GM23248 (cell line): ENCODE results near the gene CTIF. TPM values are rescaled to one million over a fixed set of nuclear protein-coding genes. Genes with fewer than 3 reads are reported as not detected.

Experiments used
- DNase-seq: peaks from one replicate; pipeline ENCODE4 v3.0.0-alpha.2; 2015
- H2AFZ ChIP-seq: fragments of 200-600 bp; sonication (generic); 2 replicates; pipeline ENCODE4 v1.6.1; 2016; ENCODE audit warnings: antibody characterized with exemption
- H3F3A ChIP-seq: fragments of 200-600 bp; sonication (generic); 2 replicates; pipeline ENCODE4 v1.6.1; 2016; ENCODE audit warnings: mild to moderate bottlenecking, antibody characterized with exemption, mixed run types; ENCODE audit not compliant: insufficient read depth
- H3K27ac ChIP-seq: fragments of 200-600 bp; sonication (generic); 2 replicates; pipeline ENCODE4 v1.5.1; 2016; ENCODE audit warnings: mild to moderate bottlenecking
- H3K27me3 ChIP-seq: fragments of 200-600 bp; sonication (generic); replicated peaks from 2 replicates; pipeline ENCODE4 v1.6.1; 2016; ENCODE audit warnings: mild to moderate bottlenecking; ENCODE audit not compliant: insufficient read depth
- H3K36me3 ChIP-seq: fragments of 200-600 bp; sonication (generic); 2 replicates; pipeline ENCODE4 v1.6.1; 2016; ENCODE audit warnings: low read depth, mild to moderate bottlenecking
- H3K4me1 ChIP-seq: fragments of 200-600 bp; sonication (generic); 2 replicates; pipeline ENCODE4 v1.6.1; 2016; ENCODE audit warnings: mild to moderate bottlenecking; ENCODE audit not compliant: insufficient read depth
- H3K4me2 ChIP-seq: fragments of 200-600 bp; sonication (generic); one replicate; pipeline ENCODE4 v1.6.1; 2016; ENCODE audit warnings: mild to moderate bottlenecking; ENCODE audit not compliant: unreplicated experiment
- H3K4me3 ChIP-seq: fragments of 200-600 bp; sonication (generic); 2 replicates; pipeline ENCODE4 v1.5.1; 2016; ENCODE audit warnings: mild to moderate bottlenecking
- H3K79me2 ChIP-seq: fragments of 200-600 bp; sonication (generic); 2 replicates; pipeline ENCODE4 v1.6.1; 2016; ENCODE audit warnings: mild to moderate bottlenecking; ENCODE audit not compliant: insufficient read depth
- H3K9ac ChIP-seq: fragments of 200-600 bp; sonication (generic); 2 replicates; pipeline ENCODE4 v1.6.1; 2016; ENCODE audit warnings: mild to moderate bottlenecking
- H3K9me2 ChIP-seq: fragments of 200-600 bp; sonication (generic); 2 replicates; pipeline ENCODE4 v1.6.1; 2016; ENCODE audit warnings: mixed run types, mild to moderate bottlenecking, moderate library complexity; ENCODE audit not compliant: insufficient read depth
- H3K9me3 ChIP-seq: fragments of 200-600 bp; sonication (generic); one replicate; pipeline ENCODE4 v1.6.1; 2017; ENCODE audit warnings: low read depth
- H4K20me1 ChIP-seq: fragments of 200-600 bp; sonication (generic); 2 replicates; pipeline ENCODE4 v1.6.0; 2016; ENCODE audit not compliant: insufficient read depth
- EZH2 ChIP-seq: fragments of 200-600 bp; sonication (generic); IDR thresholded peaks from 2 replicates; pipeline ENCODE4 v1.6.1; 2018; ENCODE audit warnings: antibody characterized with exemption, mild to moderate bottlenecking; ENCODE audit not compliant: insufficient read depth, poor library complexity, severe bottlenecking
- EZH2phosphoT487 ChIP-seq: fragments of 200-600 bp; sonication (generic); IDR thresholded peaks from 2 replicates; pipeline ENCODE4 v1.6.1; 2018; ENCODE audit warnings: antibody characterized with exemption, moderate library complexity, mild to moderate bottlenecking, low read depth; ENCODE audit not compliant: insufficient read depth
- WGBS, 2 experiments: methylation state at CpG; one replicate each; pipeline ENCODE4 v1.1.6; 2015 to 2017; ENCODE audit warnings: low lambda C conversion rate in 2 of 2, low coverage in 1 of 2; ENCODE audit errors: missing lambda C conversion rate in 2 of 2; 5-methylcytosine and 5-hydroxymethylcytosine counted together
- in situ Hi-C: fragments of 300-500 bp; cut with MboI; formaldehyde crosslinking; loops from 2 replicates; pipeline ENCODE4 v1.15.0; 2020
- polyA plus RNA-seq: library from polyadenylated mRNA; unstranded; fragments of >200 nt; fragmentation: Nextera tagmentation; extraction: Ambion mirVana; gene quantifications from 2 replicates; pipeline ENCODE4 v1.2.1, GENCODE V29; 2016
- total RNA-seq: library from RNA; depleted of rRNA; stranded (reverse); fragments of >200 nt; shearing (Covaris generic); gene quantifications from 2 replicates; pipeline ENCODE4 v1.2.3, GENCODE V29; 2014

CTIF gene
- total and polyA plus RNA-seq, 2 experiments from 2014 or later: 21.5 to 46.8 TPM

- H4K20me1 ChIP-seq: no peaks in the 10 kb centered on the region
- TF ChIP-seq EZH2phosphoT487 (no peak), EZH2 (no peak)
- H3K4me3 ChIP-seq: no peak overlapping the region
- in situ Hi-C loops: no loop called here
- peaks cover 7% of the 10 kb centered on the region; the same call in 1 of the 2 replicates for H3K36me3 ChIP-seq
- no peak overlapping the region for H3K9ac ChIP-seq
- H3F3A ChIP-seq: peaks cover 7% of the 10 kb centered on the region; the same call in 1 of the 2 replicates
- H3K27me3 ChIP-seq: no peaks in the 10 kb centered on the region
- DNase-seq: no peak
- H3K4me1 ChIP-seq: peaks cover 26% of the 10 kb centered on the region
- no peak overlapping the region for H3K4me2 ChIP-seq
- H3K79me2 ChIP-seq: peaks cover 68% of the 10 kb centered on the region
- no peak overlapping the region for H2AFZ ChIP-seq
- no peaks in the 10 kb centered on the region for H3K9me3 ChIP-seq
- H3K27ac ChIP-seq: no peak overlapping the region
- 93 to 97% methylated on average over 12 of the region's 12 CpGs for WGBS, 2 experiments
- no peaks in the 10 kb centered on the region for H3K9me2 ChIP-seq
Observed at GRCh38 chr18:48632676-48633257, 93.9 kb downstream of the CTIF start.

- Histone ChIP-seq H3F3A (peaks cover 5% of the 10 kb centered on the region; the same call in 1 of the 2 replicates), H4K20me1 (no peaks in the 10 kb centered on the region; the same call in 1 of the 2 replicates), H3K27me3 (no peaks in the 10 kb centered on the region), H3K36me3 (peaks cover 10% of the 10 kb centered on the region; the same call in 1 of the 2 replicates), H3K9ac (no peak overlapping the region), H3K4me3 (no peak overlapping the region), H3K9me3 (no peaks in the 10 kb centered on the region), H3K4me1 (peaks cover 14% of the 10 kb centered on the region), H3K79me2 (peaks cover 54% of the 10 kb centered on the region), H3K27ac (no peak overlapping the region), H3K4me2 (no peak overlapping the region), H3K9me2 (no peaks in the 10 kb centered on the region), H2AFZ (no peak overlapping the region)
- TF ChIP-seq EZH2: no peak
- no peak for TF ChIP-seq EZH2phosphoT487
- DNase-seq: no peak
- 90 to 94% methylated on average over 6 of the region's 6 CpGs for WGBS, 2 experiments
- in situ Hi-C loops: no loop called here
Observed at GRCh38 chr18:48634491-48634890, 95.7 kb downstream of the CTIF start.

GRCh38 chr18:48634975-48635374 is 96.1 kb downstream of the CTIF start:
- H3K9me2 ChIP-seq: no peaks in the 10 kb centered on the region
- H4K20me1 ChIP-seq: no peaks in the 10 kb centered on the region; the same call in 1 of the 2 replicates
- WGBS, 2 experiments: 96 to 100% methylated on average over 1 of the region's 1 CpG

GRCh38 chr18:48635806-48636205 is 97.0 kb downstream of the CTIF start:
- Histone ChIP-seq H3K9ac (no peak overlapping the region), H3K4me3 (no peak overlapping the region), H3F3A (no peaks in the 10 kb centered on the region), H2AFZ (no peak overlapping the region), H3K36me3 (peaks cover 10% of the 10 kb centered on the region; the same call in 1 of the 2 replicates), H3K27ac (no peak overlapping the region), H3K79me2 (peaks cover 53% of the 10 kb centered on the region), H3K9me3 (no peaks in the 10 kb centered on the region), H4K20me1 (no peaks in the 10 kb centered on the region; the same call in 1 of the 2 replicates), H3K4me2 (no peak overlapping the region), H3K4me1 (peaks cover 10% of the 10 kb centered on the region), H3K27me3 (no peaks in the 10 kb centered on the region), H3K9me2 (no peaks in the 10 kb centered on the region)
- in situ Hi-C loops: no loop called here
- TF ChIP-seq EZH2phosphoT487 (no peak), EZH2 (no peak)
- DNase-seq: no peak
- 68 to 76% methylated on average over 2 of the region's 2 CpGs for WGBS, 2 experiments

More at GRCh38 chr18:48634975-48635374, 96.1 kb downstream of the CTIF start:
- H3K9ac ChIP-seq: no peak overlapping the region
- no peak overlapping the region for H3K4me3 ChIP-seq
- no peak for DNase-seq
- H3K9me3 ChIP-seq: no peaks in the 10 kb centered on the region
- 0 out of 2 replicates have a peak, but pooled peaks cover 3% of the 10 kb centered on the region for H3F3A ChIP-seq
- no peak overlapping the region for H2AFZ ChIP-seq
- peaks cover 54% of the 10 kb centered on the region for H3K79me2 ChIP-seq
- no peak overlapping the region for H3K27ac ChIP-seq
- no peaks in the 10 kb centered on the region for H3K27me3 ChIP-seq
- no peak overlapping the region for H3K4me2 ChIP-seq
- TF ChIP-seq EZH2: no peak
- TF ChIP-seq EZH2phosphoT487: no peak
- peaks cover 11% of the 10 kb centered on the region for H3K4me1 ChIP-seq
- in situ Hi-C loops: no loop called here
- peaks cover 10% of the 10 kb centered on the region; the same call in 1 of the 2 replicates for H3K36me3 ChIP-seq
